T-helper 22 cell (primary cell): ENCODE data around the gene CEP85L.

Experiments used
- DNase-seq: peaks from one replicate; pipeline ENCODE4 v3.0.0-alpha.2; 2020; ENCODE audit warnings: low read depth

CEP85L gene

GRCh38 chr6:118577972-118578371 lies 73.4 kb downstream of the CEP85L start:
- DNase-seq, result no peak

GRCh38 chr6:118574051-118574865 lies 77.1 kb downstream of the CEP85L start:
- DNase-seq, result no peak

GRCh38 chr6:118571121-118571520 lies 80.3 kb downstream of the CEP85L start:
- DNase-seq, result no peak

- DNase-seq, result no peak
These were observed 81.9 kb downstream of the CEP85L start for GRCh38 chr6:118569498-118569897.

GRCh38 chr6:118567974-118568373 lies 83.4 kb downstream of the CEP85L start:
- DNase-seq, result no peak

GRCh38 chr6:118565311-118565960 lies 86.0 kb downstream of the CEP85L start:
- DNase-seq, result no peak

GRCh38 chr6:118562959-118563358 lies 88.4 kb downstream of the CEP85L start:
- no peak for DNase-seq

- no peak for DNase-seq
These were observed 89.1 kb downstream of the CEP85L start for GRCh38 chr6:118562248-118562647.

- no peak for DNase-seq
These were observed 91.7 kb downstream of the CEP85L start for GRCh38 chr6:118559659-118560058.

- DNase-seq, result peak; percentile 14
These were observed 92.8 kb downstream of the CEP85L start for GRCh38 chr6:118558464-118559217.

- no peak for DNase-seq
These were observed 96.7 kb downstream of the CEP85L start for GRCh38 chr6:118554698-118555097.

GRCh38 chr6:118553132-118553531 lies 98.3 kb downstream of the CEP85L start:
- no peak for DNase-seq

- no peak for DNase-seq
These were observed 100.0 kb downstream of the CEP85L start for GRCh38 chr6:118551063-118552053.

- DNase-seq, result no peak
These were observed 102.8 kb downstream of the CEP85L start for GRCh38 chr6:118548613-118549012.

GRCh38 chr6:118548136-118548535 lies 103.3 kb downstream of the CEP85L start, which contains the start of gene PLN:
Gene PLN, plus strand, starts transcription at chr6:118548296. Its CDS starts 10,626 bp downstream, at chr6:118558922.
- no peak for DNase-seq

GRCh38 chr6:118546880-118547218 lies 104.5 kb downstream of the CEP85L start:
- no peak for DNase-seq

- DNase-seq, result no peak
These were observed 105.1 kb downstream of the CEP85L start for GRCh38 chr6:118546164-118546879.

- DNase-seq, result no peak
These were observed 107.3 kb downstream of the CEP85L start for GRCh38 chr6:118544105-118544504.

GRCh38 chr6:118542184-118542952 lies 109.0 kb downstream of the CEP85L start:
- DNase-seq, result no peak

GRCh38 chr6:118537574-118537973 lies 113.8 kb downstream of the CEP85L start:
- no peak for DNase-seq
